ENCODE measurements around the gene TCP11.

The TCP11 gene

GRCh38 chr6:35079311-35080000 is 61.7 kb downstream of the TCP11 start:
- DNase-seq: no peak

GRCh38 chr6:35078896-35079295 is 62.2 kb downstream of the TCP11 start:
- DNase-seq: no peak

GRCh38 chr6:35078226-35078850 is 62.8 kb downstream of the TCP11 start:
- no peak for DNase-seq

GRCh38 chr6:35077713-35078105 is 63.4 kb downstream of the TCP11 start:
- DNase-seq: no peak

- no peak for DNase-seq
These were observed 64.0 kb downstream of the TCP11 start for GRCh38 chr6:35076997-35077712.

GRCh38 chr6:35073766-35074471 is 67.2 kb downstream of the TCP11 start:
- no peak for DNase-seq

- no peak for DNase-seq
These were observed 67.9 kb downstream of the TCP11 start for GRCh38 chr6:35073211-35073610.

GRCh38 chr6:35072698-35073055 is 68.5 kb downstream of the TCP11 start:
- no peak for DNase-seq

- no peak for DNase-seq
These were observed 69.0 kb downstream of the TCP11 start for GRCh38 chr6:35072051-35072697.

GRCh38 chr6:35071347-35071994 is 69.7 kb downstream of the TCP11 start:
- no peak for DNase-seq

- no peak for DNase-seq
These were observed 71.0 kb downstream of the TCP11 start for GRCh38 chr6:35070111-35070510.

- DNase-seq: no peak
These were observed 71.9 kb downstream of the TCP11 start for GRCh38 chr6:35069262-35069661.

GRCh38 chr6:35068644-35069043 is 72.5 kb downstream of the TCP11 start:
- no peak for DNase-seq

- DNase-seq: no peak
These were observed 72.9 kb downstream of the TCP11 start for GRCh38 chr6:35068206-35068605.

All from central memory CD4-positive, alpha-beta T cell (primary cell).